CD4-positive, CD25-positive, alpha-beta regulatory T cell (primary cell): ENCODE data around the gene SLPI. TPM values are rescaled to one million over a fixed set of nuclear protein-coding genes. Genes with fewer than 3 reads are reported as not detected.

Experiments
- ATAC-seq, 2 donors: fragments of 150-1000 bp; cut with Tn5 transposase; one replicate each; pipeline ENCODE4 v1.10.0; 2021; ENCODE audit warnings: low read depth in 2 of 2, moderate number of reproducible peaks in 2 of 2, moderate library complexity in 1 of 2
- DNase-seq, 3 donors: peaks; one replicate each; pipeline versions ENCODE4 v3.0.0 to v3.0.0-alpha.2; 2012 to 2022; ENCODE audit warnings: mixed read lengths in 1 of 3
- H3K27ac ChIP-seq: one replicate; pipeline ENCODE4 v1.7.0; 2013; ENCODE audit warnings: mild to moderate bottlenecking, low read length; ENCODE audit not compliant: insufficient read depth, poor library complexity, severe bottlenecking
- H3K27me3 ChIP-seq: one replicate; pipeline ENCODE4 v1.7.0; 2013; ENCODE audit warnings: low read length; ENCODE audit not compliant: control insufficient read depth, insufficient read depth
- H3K36me3 ChIP-seq: one replicate; pipeline ENCODE4 v1.7.0; 2013; ENCODE audit warnings: mild to moderate bottlenecking, low read length, moderate library complexity; ENCODE audit not compliant: control insufficient read depth, insufficient read depth
- H3K4me1 ChIP-seq: 2 replicates; pipeline ENCODE4 v1.7.0; 2013; ENCODE audit warnings: mild to moderate bottlenecking, low read length; ENCODE audit not compliant: insufficient read depth, control insufficient read depth, poor library complexity, severe bottlenecking
- H3K4me3 ChIP-seq: one replicate; pipeline ENCODE4 v1.7.0; 2013; ENCODE audit warnings: low read depth, mild to moderate bottlenecking, low read length, moderate library complexity
- H3K9me3 ChIP-seq, 2 experiments: 1 replicate in 1 of 2; 2 replicates in 1 of 2; pipeline ENCODE4 v1.7.0; 2013; ENCODE audit warnings: low read length in 2 of 2, mild to moderate bottlenecking in 1 of 2, moderate library complexity in 1 of 2; ENCODE audit not compliant: control insufficient read depth in 2 of 2
- H3K27ac Mint-ChIP-seq, 3 donors: one replicate each; pipeline ENCODE4 v1.8.0; 2020 to 2022; ENCODE audit warnings: mild to moderate bottlenecking in 3 of 3, mixed read lengths in 3 of 3, moderate library complexity in 2 of 3
- H3K27me3 Mint-ChIP-seq: one replicate; pipeline ENCODE4 v1.8.0; 2022; ENCODE audit warnings: mild to moderate bottlenecking, mixed read lengths
- H3K36me3 Mint-ChIP-seq: one replicate; pipeline ENCODE4 v1.8.0; 2020; ENCODE audit warnings: mixed read lengths
- H3K4me1 Mint-ChIP-seq, 4 donors: one replicate each; pipeline ENCODE4 v1.8.0; 2020 to 2022; ENCODE audit warnings: mixed read lengths in 4 of 4, mild to moderate bottlenecking in 1 of 4
- H3K4me3 Mint-ChIP-seq, 4 donors: one replicate each; pipeline ENCODE4 v1.8.0; 2020 to 2022; ENCODE audit warnings: mild to moderate bottlenecking in 4 of 4, mixed read lengths in 4 of 4, moderate library complexity in 3 of 4
- H3K9me3 Mint-ChIP-seq, 7 donors: one replicate each; pipeline ENCODE4 v1.8.0; 2020 to 2022; ENCODE audit warnings: mixed read lengths in 7 of 7, mild to moderate bottlenecking in 3 of 7, moderate library complexity in 2 of 7
- polyA plus RNA-seq, 4 donors: library from polyadenylated mRNA; unstranded; fragments of 300-500 nt; fragmentation: Illumina TruSeq; gene quantifications; one replicate each; pipeline ENCODE4 v1.2.3, GENCODE V29; 2021
- total RNA-seq: library from RNA; stranded (reverse); gene quantifications from one replicate; pipeline ENCODE4 v1.2.3, GENCODE V29; 2022

The SLPI gene
- total and polyA plus RNA-seq, 5 donors from 2014 or later: not detected

- Mint-ChIP-seq H3K36me3 (no peaks in the 10 kb centered on the region), H3K27me3 (peaks cover 69% of the 10 kb centered on the region), H3K4me3 (no peak overlapping the region), H3K27ac (peak overlapping the region in 1 of 3 donors; percentile 43), H3K9me3 (no peaks in the 10 kb centered on the region), H3K4me1 (no peaks in the 10 kb centered on the region)
- H3K4me3 ChIP-seq: no peak overlapping the region
- no peaks in the 10 kb centered on the region for H3K36me3 ChIP-seq
- no peak overlapping the region for H3K27ac ChIP-seq
- H3K4me1 ChIP-seq: no peaks in the 10 kb centered on the region
- no peaks in the 10 kb centered on the region for H3K9me3 ChIP-seq
- DNase-seq (no peak), ATAC-seq (no peak)
- H3K27me3 ChIP-seq: peaks cover 20% of the 10 kb centered on the region
Observed at GRCh38 chr20:45251884-45252560, 2.3 kb downstream of the SLPI start.

GRCh38 chr20:45248609-45249008 is 5.8 kb downstream of the SLPI start:
- Histone ChIP-seq H3K4me3 (no peak overlapping the region), H3K27me3 (peaks cover 44% of the 10 kb centered on the region), H3K36me3 (no peaks in the 10 kb centered on the region), H3K9me3 (no peaks in the 10 kb centered on the region), H3K4me1 (no peaks in the 10 kb centered on the region), H3K27ac (no peak overlapping the region)
- Mint-ChIP-seq H3K27ac (no peak overlapping the region), H3K4me1 (no peaks in the 10 kb centered on the region), H3K9me3 (no peaks in the 10 kb centered on the region), H3K27me3 (peaks cover 82% of the 10 kb centered on the region), H3K4me3 (no peak overlapping the region), H3K36me3 (no peaks in the 10 kb centered on the region)
- no peak for DNase-seq
- no peak for ATAC-seq

GRCh38 chr20:45247865-45248264 is 6.5 kb downstream of the SLPI start:
- Histone ChIP-seq H3K9me3 (no peaks in the 10 kb centered on the region), H3K36me3 (no peaks in the 10 kb centered on the region), H3K27ac (no peak overlapping the region), H3K4me3 (no peak overlapping the region), H3K4me1 (no peaks in the 10 kb centered on the region), H3K27me3 (peaks cover 47% of the 10 kb centered on the region)
- no peaks in the 10 kb centered on the region for H3K4me1 Mint-ChIP-seq
- no peaks in the 10 kb centered on the region for H3K9me3 Mint-ChIP-seq
- no peak for DNase-seq
- no peak overlapping the region for H3K4me3 Mint-ChIP-seq
- H3K36me3 Mint-ChIP-seq: no peaks in the 10 kb centered on the region
- H3K27ac Mint-ChIP-seq: no peak overlapping the region
- H3K27me3 Mint-ChIP-seq: peaks cover 82% of the 10 kb centered on the region
- ATAC-seq: no peak

- Histone ChIP-seq H3K4me1 (no peaks in the 10 kb centered on the region), H3K9me3 (no peaks in the 10 kb centered on the region), H3K27ac (no peak overlapping the region), H3K27me3 (peaks cover 56% of the 10 kb centered on the region), H3K36me3 (no peaks in the 10 kb centered on the region), H3K4me3 (no peak overlapping the region)
- Mint-ChIP-seq H3K9me3 (no peaks in the 10 kb centered on the region), H3K4me1 (no peaks in the 10 kb centered on the region), H3K4me3 (no peak overlapping the region), H3K36me3 (no peaks in the 10 kb centered on the region), H3K27me3 (peaks cover 86% of the 10 kb centered on the region), H3K27ac (no peak overlapping the region)
- ATAC-seq: no peak
- no peak for DNase-seq
Observed at GRCh38 chr20:45246109-45246508, 8.3 kb downstream of the SLPI start.

- ATAC-seq: no peak
- Histone ChIP-seq H3K4me1 (no peaks in the 10 kb centered on the region), H3K9me3 (peaks cover 5 to 17% of the 10 kb centered on the region in 2 experiments), H3K36me3 (no peaks in the 10 kb centered on the region), H3K4me3 (no peak overlapping the region), H3K27me3 (peaks cover 28% of the 10 kb centered on the region), H3K27ac (no peak overlapping the region)
- DNase-seq: no peak
- H3K4me1 Mint-ChIP-seq: no peaks in the 10 kb centered on the region
- peaks cover 0 to 10% (median 6%) of the 10 kb centered on the region in 7 donors for H3K9me3 Mint-ChIP-seq
- H3K27me3 Mint-ChIP-seq: peaks cover 51% of the 10 kb centered on the region
- H3K27ac Mint-ChIP-seq: no peak overlapping the region
- H3K4me3 Mint-ChIP-seq: peak overlapping the region in 1 of 4 donors; percentile 24
- no peaks in the 10 kb centered on the region for H3K36me3 Mint-ChIP-seq
Observed at GRCh38 chr20:45238139-45238538, 16.2 kb downstream of the SLPI start.

- peaks cover 5 to 17% of the 10 kb centered on the region in 2 experiments for H3K9me3 ChIP-seq
- no peak overlapping the region for H3K27ac Mint-ChIP-seq
- H3K4me3 ChIP-seq: no peak overlapping the region
- ATAC-seq (no peak), DNase-seq (peak in 1 of 3 donors; percentile 5)
- H3K27me3 ChIP-seq: peaks cover 17% of the 10 kb centered on the region
- H3K4me1 Mint-ChIP-seq: no peaks in the 10 kb centered on the region
- H3K9me3 Mint-ChIP-seq: peaks cover 0 to 10% (median 6%) of the 10 kb centered on the region in 7 donors
- no peaks in the 10 kb centered on the region for H3K36me3 Mint-ChIP-seq
- peaks cover 42% of the 10 kb centered on the region for H3K27me3 Mint-ChIP-seq
- no peaks in the 10 kb centered on the region for H3K36me3 ChIP-seq
- no peak overlapping the region for H3K27ac ChIP-seq
- H3K4me1 ChIP-seq: no peaks in the 10 kb centered on the region
- H3K4me3 Mint-ChIP-seq: no peak overlapping the region
Observed at GRCh38 chr20:45235995-45236394, 18.4 kb downstream of the SLPI start.

- ATAC-seq: no peak
- H3K4me3 ChIP-seq: no peak overlapping the region
- H3K27ac ChIP-seq: no peak overlapping the region
- peaks cover 11% of the 10 kb centered on the region for H3K27me3 ChIP-seq
- peaks cover 5 to 17% of the 10 kb centered on the region in 2 experiments for H3K9me3 ChIP-seq
- Mint-ChIP-seq H3K27ac (no peak overlapping the region), H3K36me3 (no peaks in the 10 kb centered on the region), H3K27me3 (peaks cover 34% of the 10 kb centered on the region), H3K4me3 (no peak overlapping the region), H3K4me1 (peaks cover 0 to 4% (median 0%) of the 10 kb centered on the region in 4 donors), H3K9me3 (peaks cover 0 to 7% (median 2%) of the 10 kb centered on the region in 7 donors)
- no peaks in the 10 kb centered on the region for H3K36me3 ChIP-seq
- DNase-seq: no peak
- no peaks in the 10 kb centered on the region for H3K4me1 ChIP-seq
Observed at GRCh38 chr20:45230631-45231030, 23.7 kb downstream of the SLPI start.
